Adrenal gland (tissue), 5 donors: ENCODE results near the gene TNFRSF19.

Source experiments
- CTCF ChIP-seq, 6 experiments: fragments of 450-650 bp in 4 of 6; fragments of 200-600 bp in 2 of 6; sonication (generic) in 1 of 6; IDR thresholded peaks; 1 replicate in 5 of 6; 2 replicates in 1 of 6; pipeline versions ENCODE4 v1.5.1 to v1.8.0; 2016 to 2021; ENCODE audit warnings: antibody characterized with exemption in 6 of 6, mild to moderate bottlenecking in 2 of 6, moderate library complexity in 1 of 6
- POLR2A ChIP-seq, 2 donors: fragments of 450-650 bp; IDR thresholded peaks; one replicate each; pipeline ENCODE4 v1.6.1; 2017; ENCODE audit warnings: antibody characterized with exemption in 2 of 2, mild to moderate bottlenecking in 2 of 2, moderate library complexity in 1 of 2
- donor health status: DM: no; HTN: no; CAD: no.

GRCh38 chr13:23612182-23612581 lies 42.0 kb downstream of the TNFRSF19 start:
- TF ChIP-seq POLR2A (IDR thresholded peaks at IDR 0.05) (no peak), CTCF (IDR thresholded peaks at IDR 0.05) (no peak)
